ENCODE measurements around the gene ANKRD13A. TPM values are rescaled to one million over a fixed set of nuclear protein-coding genes. Genes with fewer than 3 reads are reported as not detected.
A peak's percentile ranks its signal among the peaks of the same experiment; 100 is the strongest.

Gene ANKRD13A
- total RNA-seq, 1 donor from 2014 or later = 20.0 TPM

GRCh38 chr12:109967383-109968031, 31.7 kb upstream of the ANKRD13A start:
- H3K36me3 ChIP-seq = peaks cover 91% of the 10 kb centered on the region
- TF ChIP-seq, protein P1, sequence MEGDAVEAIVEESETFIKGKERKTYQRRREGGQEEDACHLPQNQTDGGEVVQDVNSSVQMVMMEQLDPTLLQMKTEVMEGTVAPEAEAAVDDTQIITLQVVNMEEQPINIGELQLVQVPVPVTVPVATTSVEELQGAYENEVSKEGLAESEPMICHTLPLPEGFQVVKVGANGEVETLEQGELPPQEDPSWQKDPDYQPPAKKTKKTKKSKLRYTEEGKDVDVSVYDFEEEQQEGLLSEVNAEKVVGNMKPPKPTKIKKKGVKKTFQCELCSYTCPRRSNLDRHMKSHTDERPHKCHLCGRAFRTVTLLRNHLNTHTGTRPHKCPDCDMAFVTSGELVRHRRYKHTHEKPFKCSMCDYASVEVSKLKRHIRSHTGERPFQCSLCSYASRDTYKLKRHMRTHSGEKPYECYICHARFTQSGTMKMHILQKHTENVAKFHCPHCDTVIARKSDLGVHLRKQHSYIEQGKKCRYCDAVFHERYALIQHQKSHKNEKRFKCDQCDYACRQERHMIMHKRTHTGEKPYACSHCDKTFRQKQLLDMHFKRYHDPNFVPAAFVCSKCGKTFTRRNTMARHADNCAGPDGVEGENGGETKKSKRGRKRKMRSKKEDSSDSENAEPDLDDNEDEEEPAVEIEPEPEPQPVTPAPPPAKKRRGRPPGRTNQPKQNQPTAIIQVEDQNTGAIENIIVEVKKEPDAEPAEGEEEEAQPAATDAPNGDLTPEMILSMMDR (IDR thresholded peaks at IDR 0.05; ENCODE audit: borderline replicate concordance) = no peak
- H3K4me3 ChIP-seq = no peak overlapping the region
- H3K27me3 ChIP-seq (ENCODE audit: low read depth) = no peaks in the 10 kb centered on the region
- H3K9me3 ChIP-seq (replicated peaks) = no peaks in the 10 kb centered on the region
- H3K4me1 ChIP-seq = peaks cover 23% of the 10 kb centered on the region
- intact Hi-C loops (cut with micrococcal nuclease) = no loop called here
- H3K27ac ChIP-seq (replicated peaks) = peak overlapping the region; percentile 21
- DNase-seq = no peak

- peaks cover 18% of the 10 kb centered on the region for H3K4me1 ChIP-seq
- H3K4me3 ChIP-seq = no peak overlapping the region
- H3K27me3 ChIP-seq (ENCODE audit: low read depth) = no peaks in the 10 kb centered on the region
- no peaks in the 10 kb centered on the region for H3K9me3 ChIP-seq (replicated peaks)
- TF ChIP-seq, protein P1 (IDR thresholded peaks at IDR 0.05; ENCODE audit: borderline replicate concordance) = no peak
- no peak for DNase-seq
- intact Hi-C loops (cut with micrococcal nuclease) = no loop called here
- H3K36me3 ChIP-seq = peaks cover 91% of the 10 kb centered on the region
- H3K27ac ChIP-seq (replicated peaks) = peak overlapping the region; percentile 21
Measured at GRCh38 chr12:109968032-109968420, 31.2 kb upstream of the ANKRD13A start.

GRCh38 chr12:109968801-109969200, 30.4 kb upstream of the ANKRD13A start:
- DNase-seq = no peak
- Histone ChIP-seq H3K27ac (replicated peaks) (no peak overlapping the region), H3K4me3 (no peak overlapping the region), H3K9me3 (replicated peaks) (no peaks in the 10 kb centered on the region), H3K4me1 (peaks cover 10% of the 10 kb centered on the region), H3K27me3 (ENCODE audit: low read depth) (no peaks in the 10 kb centered on the region), H3K36me3 (peaks cover 91% of the 10 kb centered on the region)
- TF ChIP-seq, protein P1 (IDR thresholded peaks at IDR 0.05; ENCODE audit: borderline replicate concordance) = no peak
- intact Hi-C loops (cut with micrococcal nuclease) = no loop called here

GRCh38 chr12:109972821-109973220, 26.4 kb upstream of the ANKRD13A start:
- H3K36me3 ChIP-seq = peaks cover 99% of the 10 kb centered on the region
- intact Hi-C loops (cut with micrococcal nuclease) = no loop called here

DNA sequence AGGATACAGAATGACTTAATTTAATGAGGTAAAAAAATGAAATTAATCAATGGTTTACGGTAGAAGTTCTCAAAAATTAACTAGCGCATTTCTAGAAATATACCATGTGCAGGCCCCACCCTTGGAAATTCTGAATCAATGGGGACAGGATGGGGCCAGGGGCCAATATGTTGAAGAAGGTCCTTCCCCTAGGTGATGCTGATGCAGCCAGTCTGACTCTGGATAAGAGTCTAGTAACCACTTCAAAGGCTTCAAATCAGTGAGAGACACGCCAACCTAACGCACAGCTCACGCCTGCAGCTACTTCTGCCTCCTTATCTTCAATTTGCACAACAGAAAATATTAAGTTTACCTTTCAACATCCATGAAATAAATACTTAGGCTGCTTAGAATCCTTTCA, 17.9 kb upstream of the ANKRD13A start:
- H3K27ac ChIP-seq (replicated peaks) = no peak overlapping the region
- TF ChIP-seq, protein P1 (IDR thresholded peaks at IDR 0.05; ENCODE audit: borderline replicate concordance) = no peak
- no peaks in the 10 kb centered on the region for H3K27me3 ChIP-seq (ENCODE audit: low read depth)
- DNase-seq = no peak
- no peak overlapping the region for H3K4me3 ChIP-seq
- H3K9me3 ChIP-seq (replicated peaks) = no peaks in the 10 kb centered on the region
- H3K4me1 ChIP-seq = peaks cover 22% of the 10 kb centered on the region
- intact Hi-C loops (cut with micrococcal nuclease) = no loop called here
- peaks cover 98% of the 10 kb centered on the region for H3K36me3 ChIP-seq

More at GRCh38 chr12:109972821-109973220, 26.4 kb upstream of the ANKRD13A start:
- H3K9me3 ChIP-seq (replicated peaks) = no peaks in the 10 kb centered on the region
- H3K4me3 ChIP-seq = no peak overlapping the region
- no peak for DNase-seq
- no peaks in the 10 kb centered on the region for H3K4me1 ChIP-seq
- TF ChIP-seq, protein P1 (IDR thresholded peaks at IDR 0.05; ENCODE audit: borderline replicate concordance) = no peak
- H3K27ac ChIP-seq (replicated peaks) = no peak overlapping the region
- no peaks in the 10 kb centered on the region for H3K27me3 ChIP-seq (ENCODE audit: low read depth)

Measured in left ventricle myocardium inferior (tissue), 1 donor.